HepG2 (cell line): ENCODE data around the gene EFNA2. TPM values are rescaled to one million over a fixed set of nuclear protein-coding genes. Genes with fewer than 3 reads are reported as not detected.

ENCODE experiments used
- ARNT ChIP-seq: fragments of 450-650 bp; IDR thresholded peaks from 2 replicates; pipeline ENCODE4 v1.6.1; 2017
- BCL3 ChIP-seq: sonication (generic); formaldehyde crosslinking; IDR thresholded peaks from 2 replicates; pipeline ENCODE4 v1.5.1; 2020; ENCODE audit warnings: mild to moderate bottlenecking, missing genetic modification reagents, moderate library complexity
- BRF2 ChIP-seq: sonication (generic); formaldehyde crosslinking; IDR thresholded peaks from 2 replicates; pipeline ENCODE4 v1.8.1; 2022; ENCODE audit warnings: mild to moderate bottlenecking, missing genetic modification reagents
- CBX1 ChIP-seq: IDR thresholded peaks from one replicate; pipeline ENCODE4 v1.6.1; 2016; ENCODE audit warnings: antibody characterized with exemption, low read depth
- KAT7 ChIP-seq: IDR thresholded peaks from 2 replicates; pipeline ENCODE4 v1.6.1; 2018; ENCODE audit warnings: borderline replicate concordance, missing compliant biosample characterization
- KAT8 ChIP-seq: IDR thresholded peaks from 2 replicates; pipeline ENCODE4 v1.6.1; 2016; ENCODE audit warnings: missing genetic modification reagents, missing compliant biosample characterization
- MXD4 ChIP-seq: IDR thresholded peaks from 2 replicates; pipeline ENCODE4 v1.6.1; 2016; ENCODE audit warnings: mild to moderate bottlenecking, missing biosample characterization, missing genetic modification reagents
- RFX3 ChIP-seq: IDR thresholded peaks from 2 replicates; pipeline ENCODE4 v1.6.1; 2016; ENCODE audit warnings: missing biosample characterization, missing genetic modification reagents
- STAT6 ChIP-seq: sonication (generic); formaldehyde crosslinking; IDR thresholded peaks from 2 replicates; pipeline ENCODE4 v1.4.0; 2020; ENCODE audit warnings: missing genetic modification reagents, mild to moderate bottlenecking, borderline replicate concordance
- SYNCRIP ChIP-seq: fragments of 200-400 bp; formaldehyde crosslinking; IDR thresholded peaks from 2 replicates; pipeline ENCODE4 v1.6.1; 2018; ENCODE audit warnings: mild to moderate bottlenecking, low read depth, low read length; ENCODE audit not compliant: insufficient read depth
- YEATS2 ChIP-seq: sonication (generic); formaldehyde crosslinking; IDR thresholded peaks from 2 replicates; pipeline ENCODE4 v1.4.0; 2020; ENCODE audit warnings: missing genetic modification reagents, borderline replicate concordance
- ZBTB21 ChIP-seq: sonication (generic); formaldehyde crosslinking; IDR thresholded peaks from 2 replicates; pipeline ENCODE4 v1.4.0; 2020; ENCODE audit warnings: missing genetic modification reagents
- ZNF20 ChIP-seq: sonication (generic); formaldehyde crosslinking; IDR thresholded peaks from 2 replicates; pipeline ENCODE4 v1.4.0; 2020; ENCODE audit warnings: mild to moderate bottlenecking, moderate library complexity, missing genetic modification reagents
- ZNF317 ChIP-seq: sonication (generic); formaldehyde crosslinking; IDR thresholded peaks from 2 replicates; pipeline ENCODE4 v1.5.0; 2020; ENCODE audit warnings: mild to moderate bottlenecking, missing genetic modification reagents
- ZNF33A ChIP-seq: sonication (generic); formaldehyde crosslinking; IDR thresholded peaks from 2 replicates; pipeline ENCODE4 v1.5.1; 2020; ENCODE audit warnings: missing genetic modification reagents, mild to moderate bottlenecking, moderate library complexity, borderline replicate concordance
- ZNF354B ChIP-seq: sonication (generic); formaldehyde crosslinking; IDR thresholded peaks from 2 replicates; pipeline ENCODE4 v1.8.0; 2022; ENCODE audit warnings: mild to moderate bottlenecking, missing genetic modification reagents
- ZNF547 ChIP-seq: sonication (generic); formaldehyde crosslinking; IDR thresholded peaks from 2 replicates; pipeline ENCODE4 v1.5.1; 2020; ENCODE audit warnings: mild to moderate bottlenecking, missing genetic modification reagents
- ZNF614 ChIP-seq: IDR thresholded peaks from 2 replicates; pipeline ENCODE4 v1.6.1; 2018; ENCODE audit warnings: missing biosample characterization, missing genetic modification reagents, inconsistent platforms, borderline replicate concordance
- ZNF770 ChIP-seq: sonication (generic); formaldehyde crosslinking; IDR thresholded peaks from 2 replicates; pipeline ENCODE4 v1.5.0; 2020; ENCODE audit warnings: mild to moderate bottlenecking, missing genetic modification reagents
- ZNF775 ChIP-seq: sonication (generic); formaldehyde crosslinking; IDR thresholded peaks from 2 replicates; pipeline ENCODE4 v1.4.0; 2020; ENCODE audit warnings: missing genetic modification reagents, mild to moderate bottlenecking, moderate library complexity, borderline replicate concordance
- ZNF776 ChIP-seq: sonication (generic); formaldehyde crosslinking; IDR thresholded peaks from 2 replicates; pipeline ENCODE4 v1.4.0; 2020; ENCODE audit warnings: mild to moderate bottlenecking, missing genetic modification reagents
- polyA plus RNA-seq, 8 experiments: library from polyadenylated mRNA; depleted of rRNA in 3 of 8; stranded (reverse) in 7 of 8; unstranded in 1 of 8; fragments of >200 nt; fragmentation: Illumina TruSeq in 4 of 8; extraction: Trizol in 4 of 8; gene quantifications; 2 replicates each; pipeline versions ENCODE4 v1.2.1 to v1.2.3, GENCODE V29; 2011 to 2016; ENCODE audit warnings: low read depth in 4 of 8, missing spikeins in 1 of 8, mixed read lengths in 1 of 8; ENCODE audit not compliant: insufficient read depth in 1 of 8
- total RNA-seq, 5 experiments: library from RNA; depleted of rRNA; stranded (reverse); fragments of >200 nt; fragmentation: Illumina TruSeq; extraction: Trizol; gene quantifications; 2 replicates each; pipeline ENCODE4 v1.2.3, GENCODE V29; 2016; ENCODE audit warnings: low read depth in 1 of 5

EFNA2 gene
- total and polyA plus RNA-seq, 2 of the 13 experiments (the other 11 are each of a cell fraction or from before 2014, with no cell fraction given) = 6.0 to 9.9 TPM

GRCh38 chr19:1290703-1291651 lies 5.3 kb downstream of the EFNA2 start (continued):
- TF ChIP-seq KAT7 (CRISPR knock-in tag) = 0 out of 2 replicates have a peak, but pooled peaks have one; percentile 40
- TF ChIP-seq ZNF776 = peak; percentile 72; the same call in 1 of the 2 replicates
- TF ChIP-seq ZNF354B (CRISPR knock-in tag) = no peak
- TF ChIP-seq BRF2 = no peak
- TF ChIP-seq ZNF770 (CRISPR knock-in tag) = peak; percentile 62
- TF ChIP-seq ZBTB21 (CRISPR knock-in tag) = no peak
- TF ChIP-seq RFX3 (CRISPR knock-in tag) = no peak
- TF ChIP-seq BCL3 (CRISPR knock-in tag) = no peak; the same call in 1 of the 2 replicates
- TF ChIP-seq MXD4 (CRISPR knock-in tag) = peak; percentile 36; the same call in 1 of the 2 replicates
- TF ChIP-seq ZNF547 = peak; percentile 86
- TF ChIP-seq STAT6 (CRISPR knock-in tag) = no peak; the same call in 1 of the 2 replicates
- no peak for TF ChIP-seq ZNF775 (CRISPR knock-in tag)
- TF ChIP-seq SYNCRIP = no peak
- TF ChIP-seq YEATS2 = peak; percentile 82; the same call in 1 of the 2 replicates
- no peak for TF ChIP-seq ZNF20 (CRISPR knock-in tag)
- peak; percentile 87; the same call in 1 of the 2 replicates for TF ChIP-seq ZNF614 (CRISPR knock-in tag)
- TF ChIP-seq KAT8 (CRISPR knock-in tag) = peak; percentile 83
- 0 out of 2 replicates have a peak, but pooled peaks have one; percentile 62 for TF ChIP-seq ZNF33A
- peak; percentile 37 for TF ChIP-seq CBX1
- no peak for TF ChIP-seq ARNT
- no peak for TF ChIP-seq ZNF317
